GM23338 (cell line): Measurements from ENCODE around the gene MAP4. TPM values are rescaled to one million over a fixed set of nuclear protein-coding genes. Genes with fewer than 3 reads are reported as not detected.

Experiments used
- ATAC-seq: fragments of 200-7000 bp; cut with Tn5 transposase; 3 replicates; pipeline ENCODE4 v1.9.1; 2020
- DNase-seq: peaks from one replicate; pipeline ENCODE4 v3.0.0-alpha.2; 2015; ENCODE audit warnings: low spot score
- H2AFZ ChIP-seq: fragments of 200-600 bp; sonication (generic); 2 replicates; pipeline ENCODE4 v1.8.0; 2016; ENCODE audit warnings: antibody characterized with exemption, mild to moderate bottlenecking, moderate library complexity
- H3F3A ChIP-seq: fragments of 200-600 bp; sonication (generic); replicated peaks from 2 replicates; pipeline ENCODE4 v1.8.0; 2017; ENCODE audit warnings: antibody characterized with exemption, mixed run types, low read depth
- H3K27ac ChIP-seq: fragments of 200-600 bp; sonication (generic); 2 replicates; pipeline ENCODE4 v1.6.1; 2016; ENCODE audit warnings: low read depth
- H3K27me3 ChIP-seq: fragments of 200-600 bp; sonication (generic); 2 replicates; pipeline ENCODE4 v1.8.0; 2016; ENCODE audit warnings: mild to moderate bottlenecking, mixed run types, moderate library complexity; ENCODE audit not compliant: insufficient read depth
- H3K36me3 ChIP-seq: fragments of 200-600 bp; sonication (generic); 2 replicates; pipeline ENCODE4 v1.8.0; 2016; ENCODE audit warnings: mild to moderate bottlenecking; ENCODE audit not compliant: insufficient read depth
- H3K4me1 ChIP-seq: fragments of 200-600 bp; sonication (generic); 2 replicates; pipeline ENCODE4 v1.8.0; 2016; ENCODE audit warnings: mild to moderate bottlenecking, moderate library complexity; ENCODE audit not compliant: insufficient read depth
- H3K4me2 ChIP-seq: fragments of 200-600 bp; sonication (generic); 2 replicates; pipeline ENCODE4 v1.7.1; 2017; ENCODE audit warnings: mixed run types
- H3K4me3 ChIP-seq: fragments of 200-600 bp; sonication (generic); 2 replicates; pipeline ENCODE4 v1.6.1; 2016; ENCODE audit warnings: mixed run types
- H3K79me2 ChIP-seq: fragments of 200-600 bp; sonication (generic); replicated peaks from 2 replicates; pipeline ENCODE4 v1.8.0; 2017; ENCODE audit warnings: mild to moderate bottlenecking; ENCODE audit not compliant: insufficient read depth
- H3K9me2 ChIP-seq: fragments of 200-600 bp; sonication (generic); 2 replicates; pipeline ENCODE4 v1.8.0; 2017; ENCODE audit not compliant: insufficient read depth
- H4K20me1 ChIP-seq: fragments of 200-600 bp; sonication (generic); replicated peaks from 2 replicates; pipeline ENCODE4 v1.8.0; 2017; ENCODE audit warnings: mild to moderate bottlenecking; ENCODE audit not compliant: insufficient read depth
- H3K27ac Mint-ChIP-seq: 2 replicates; pipeline ENCODE4 v1.8.0; 2020; ENCODE audit warnings: inconsistent platforms, mild to moderate bottlenecking, moderate library complexity, mixed read lengths
- H3K27me3 Mint-ChIP-seq: 3 replicates; pipeline ENCODE4 v1.8.0; 2022; ENCODE audit warnings: low read depth, mild to moderate bottlenecking, moderate library complexity, mixed read lengths, inconsistent platforms; ENCODE audit not compliant: insufficient read depth, poor library complexity
- H3K36me3 Mint-ChIP-seq: 3 replicates; pipeline ENCODE4 v1.8.0; 2021; ENCODE audit warnings: low read depth, mild to moderate bottlenecking, inconsistent platforms, moderate library complexity, mixed read lengths
- H3K4me1 Mint-ChIP-seq: 3 replicates; pipeline ENCODE4 v1.8.0; 2020; ENCODE audit warnings: mild to moderate bottlenecking, inconsistent platforms, mixed read lengths
- H3K4me3 Mint-ChIP-seq: 3 replicates; pipeline ENCODE4 v1.8.0; 2021; ENCODE audit warnings: moderate library complexity, mild to moderate bottlenecking, inconsistent platforms, mixed read lengths
- H3K9me3 Mint-ChIP-seq: 3 replicates; pipeline ENCODE4 v1.8.0; 2020; ENCODE audit warnings: moderate library complexity, mild to moderate bottlenecking, inconsistent platforms, mixed read lengths
- CREB1 ChIP-seq: fragments of 250-450 bp; sonication (Bioruptor Pico); IDR thresholded peaks from 2 replicates; pipeline ENCODE4 v1.5.0; 2020; ENCODE audit warnings: low read depth, mild to moderate bottlenecking, moderate library complexity
- ETS1 ChIP-seq: IDR thresholded peaks from 2 replicates; pipeline ENCODE4 v1.6.1; 2016; ENCODE audit warnings: antibody characterized with exemption
- EZH2phosphoT487 ChIP-seq: fragments of 200-600 bp; sonication (generic); IDR thresholded peaks from one replicate; pipeline ENCODE4 v1.8.1; 2018; ENCODE audit warnings: antibody characterized with exemption; ENCODE audit not compliant: unreplicated experiment
- JUNB ChIP-seq: IDR thresholded peaks from one replicate; pipeline ENCODE4 v1.6.1; 2016; ENCODE audit warnings: antibody characterized with exemption; ENCODE audit not compliant: unreplicated experiment
- NANOG ChIP-seq: IDR thresholded peaks from 2 replicates; pipeline ENCODE4 v1.6.1; 2016; ENCODE audit warnings: antibody characterized with exemption, borderline replicate concordance
- POLR2AphosphoS5 ChIP-seq: IDR thresholded peaks from 2 replicates; pipeline ENCODE4 v1.6.1; 2016; ENCODE audit warnings: antibody characterized with exemption, low read depth
- REST ChIP-seq: IDR thresholded peaks from one replicate; pipeline ENCODE4 v1.6.1; 2018; ENCODE audit warnings: antibody characterized with exemption; ENCODE audit not compliant: unreplicated experiment
- STAT1 ChIP-seq: IDR thresholded peaks from one replicate; pipeline ENCODE4 v1.6.1; 2016; ENCODE audit warnings: antibody characterized with exemption; ENCODE audit not compliant: unreplicated experiment
- ZNF114 ChIP-seq: fragments of 250-450 bp; sonication (Bioruptor Pico); IDR thresholded peaks from 2 replicates; pipeline ENCODE4 v1.5.0; 2020; ENCODE audit warnings: mild to moderate bottlenecking, moderate library complexity
- ZNF331 ChIP-seq: fragments of 250-450 bp; sonication (Bioruptor Pico); IDR thresholded peaks from 2 replicates; pipeline ENCODE4 v1.5.0; 2020; ENCODE audit warnings: low read depth, mild to moderate bottlenecking, moderate library complexity
- polyA plus RNA-seq: library from polyadenylated mRNA; unstranded; fragments of >200 nt; fragmentation: Nextera tagmentation; extraction: Ambion mirVana; gene quantifications from 2 replicates; pipeline ENCODE4 v1.2.1, GENCODE V29; 2016
- total RNA-seq: library from RNA; depleted of rRNA; stranded (reverse); fragments of >200 nt; shearing (Covaris generic); gene quantifications from 2 replicates; pipeline ENCODE4 v1.2.3, GENCODE V29; 2014
- TF ChIP-seq, protein P1 (sequence below), 2 experiments: fragments of 200-600 bp in 1 of 2; sonication (generic) in 1 of 2; conservative IDR thresholded peaks; 2 replicates each; pipeline versions ENCODE4 v1.5.1 to v1.6.1; 2016 to 2017; ENCODE audit warnings: antibody characterized with exemption in 2 of 2, low read depth in 2 of 2, mild to moderate bottlenecking in 2 of 2, moderate library complexity in 1 of 2

Gene MAP4
- total and polyA plus RNA-seq, 2 experiments from 2014 or later, result 103 to 113 TPM

DNA sequence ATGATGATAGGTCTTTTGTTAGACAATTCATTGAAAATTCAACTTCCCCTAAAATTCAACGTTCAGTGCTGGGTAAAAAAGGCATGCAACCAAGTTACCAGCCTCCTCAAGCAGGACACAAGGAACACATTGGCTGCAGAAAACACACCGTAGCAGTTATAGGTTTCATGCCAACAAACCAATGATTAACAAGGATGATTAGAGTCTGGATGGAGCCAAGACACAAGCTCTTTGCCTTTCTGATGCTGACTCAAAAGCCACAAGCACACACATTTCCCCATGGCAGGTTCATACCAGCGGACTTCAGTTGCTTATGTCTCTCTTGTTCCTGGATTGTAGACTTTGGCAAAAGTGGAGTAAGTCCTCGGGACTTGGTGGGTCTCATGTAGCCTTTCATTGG, 107.5 kb downstream of the MAP4 start:
- Mint-ChIP-seq H3K36me3 (peaks cover 20% of the 10 kb centered on the region), H3K27ac (no peak overlapping the region), H3K27me3 (peaks cover 4% of the 10 kb centered on the region), H3K9me3 (no peaks in the 10 kb centered on the region), H3K4me1 (peaks cover 16% of the 10 kb centered on the region; the same call in 2 of the 3 replicates), H3K4me3 (no peak overlapping the region)
- no peak for ATAC-seq
- no peaks in the 10 kb centered on the region for H3K27me3 ChIP-seq
- no peaks in the 10 kb centered on the region; the same call in 1 of the 2 replicates for H4K20me1 ChIP-seq
- TF ChIP-seq ZNF331, result no peak
- no peak for TF ChIP-seq REST
- 0 out of 2 replicates have a peak overlapping the region, but pooled peaks have one; percentile 13 for H3K27ac ChIP-seq
- H3F3A ChIP-seq, result no peaks in the 10 kb centered on the region
- no peak overlapping the region for H2AFZ ChIP-seq
- no peaks in the 10 kb centered on the region for H3K79me2 ChIP-seq
- DNase-seq, result no peak
- H3K4me3 ChIP-seq, result no peak overlapping the region
- H3K4me2 ChIP-seq, result no peak overlapping the region
- no peaks in the 10 kb centered on the region for H3K9me2 ChIP-seq
- no peaks in the 10 kb centered on the region for H3K4me1 ChIP-seq
- peaks cover 8% of the 10 kb centered on the region; the same call in 1 of the 2 replicates for H3K36me3 ChIP-seq

DNA sequence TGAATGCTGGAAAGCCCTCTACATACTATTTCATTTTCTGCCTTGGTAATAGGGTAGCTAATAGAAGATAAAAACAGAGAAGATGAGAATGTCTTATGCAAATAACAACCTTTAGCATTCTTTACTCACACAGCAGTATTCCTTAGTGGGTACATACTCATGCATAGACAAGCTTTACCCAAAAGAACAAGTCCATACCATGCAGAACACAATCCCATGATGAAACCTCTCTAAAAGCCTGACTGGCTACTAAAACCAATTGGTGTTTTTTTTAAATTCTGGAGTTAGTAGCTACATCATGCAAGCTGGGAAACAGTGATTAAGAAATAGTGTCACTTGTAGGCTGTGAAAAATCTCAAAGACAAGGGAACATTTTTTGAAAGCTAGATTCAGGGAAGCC, 108.4 kb downstream of the MAP4 start:
- no peak for ATAC-seq
- no peaks in the 10 kb centered on the region for H3F3A ChIP-seq
- no peak overlapping the region for H3K4me2 ChIP-seq
- peaks cover 4% of the 10 kb centered on the region for H3K27me3 Mint-ChIP-seq
- peaks cover 16% of the 10 kb centered on the region; the same call in 2 of the 3 replicates for H3K4me1 Mint-ChIP-seq
- DNase-seq, result no peak
- H3K27me3 ChIP-seq, result no peaks in the 10 kb centered on the region
- H3K9me3 Mint-ChIP-seq, result no peaks in the 10 kb centered on the region
- no peak overlapping the region for H3K4me3 ChIP-seq
- H3K79me2 ChIP-seq, result no peaks in the 10 kb centered on the region
- H3K36me3 Mint-ChIP-seq, result peaks cover 22% of the 10 kb centered on the region
- peak overlapping the region; percentile 61 for H3K27ac ChIP-seq
- H3K36me3 ChIP-seq, result peaks cover 8% of the 10 kb centered on the region; the same call in 1 of the 2 replicates
- TF ChIP-seq JUNB (no peak), EZH2phosphoT487 (no peak), STAT1 (no peak), POLR2AphosphoS5 (no peak), ZNF114 (CRISPR knock-in tag) (no peak), ZNF331 (no peak), NANOG (no peak), ETS1 (no peak), CREB1 (CRISPR knock-in tag) (no peak)
- TF ChIP-seq, protein P1, sequence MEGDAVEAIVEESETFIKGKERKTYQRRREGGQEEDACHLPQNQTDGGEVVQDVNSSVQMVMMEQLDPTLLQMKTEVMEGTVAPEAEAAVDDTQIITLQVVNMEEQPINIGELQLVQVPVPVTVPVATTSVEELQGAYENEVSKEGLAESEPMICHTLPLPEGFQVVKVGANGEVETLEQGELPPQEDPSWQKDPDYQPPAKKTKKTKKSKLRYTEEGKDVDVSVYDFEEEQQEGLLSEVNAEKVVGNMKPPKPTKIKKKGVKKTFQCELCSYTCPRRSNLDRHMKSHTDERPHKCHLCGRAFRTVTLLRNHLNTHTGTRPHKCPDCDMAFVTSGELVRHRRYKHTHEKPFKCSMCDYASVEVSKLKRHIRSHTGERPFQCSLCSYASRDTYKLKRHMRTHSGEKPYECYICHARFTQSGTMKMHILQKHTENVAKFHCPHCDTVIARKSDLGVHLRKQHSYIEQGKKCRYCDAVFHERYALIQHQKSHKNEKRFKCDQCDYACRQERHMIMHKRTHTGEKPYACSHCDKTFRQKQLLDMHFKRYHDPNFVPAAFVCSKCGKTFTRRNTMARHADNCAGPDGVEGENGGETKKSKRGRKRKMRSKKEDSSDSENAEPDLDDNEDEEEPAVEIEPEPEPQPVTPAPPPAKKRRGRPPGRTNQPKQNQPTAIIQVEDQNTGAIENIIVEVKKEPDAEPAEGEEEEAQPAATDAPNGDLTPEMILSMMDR (conservative IDR thresholded peaks at IDR 0.05; ENCODE audit: low read depth in 2 of 2), result no peak
- no peaks in the 10 kb centered on the region for H3K9me2 ChIP-seq
- H3K27ac Mint-ChIP-seq, result no peak overlapping the region; the same call in 1 of the 2 replicates
- H2AFZ ChIP-seq, result no peak overlapping the region
- no peak overlapping the region for H3K4me3 Mint-ChIP-seq
- H4K20me1 ChIP-seq, result no peaks in the 10 kb centered on the region; the same call in 1 of the 2 replicates
- no peaks in the 10 kb centered on the region for H3K4me1 ChIP-seq
